ENCODE data around the gene NRG2. TPM values are rescaled to one million over a fixed set of nuclear protein-coding genes. Genes with fewer than 3 reads are reported as not detected.

Gene NRG2
- total RNA-seq, 1 donor from 2014 or later: 4.1 TPM

GRCh38 chr5:139903450-139903794 lies 139.7 kb downstream of the NRG2 start:
- no peak for DNase-seq

GRCh38 chr5:139901986-139902385 lies 141.1 kb downstream of the NRG2 start:
- no peak for DNase-seq

GRCh38 chr5:139901251-139901575 lies 141.9 kb downstream of the NRG2 start:
- no peak for DNase-seq

- no peak for DNase-seq
These were observed 142.4 kb downstream of the NRG2 start for GRCh38 chr5:139900546-139901250.

GRCh38 chr5:139898981-139899380 lies 144.1 kb downstream of the NRG2 start:
- DNase-seq: no peak

- no peak for DNase-seq
These were observed 145.1 kb downstream of the NRG2 start for GRCh38 chr5:139897982-139898381.

GRCh38 chr5:139897342-139897741 lies 145.8 kb downstream of the NRG2 start:
- DNase-seq: no peak

GRCh38 chr5:139896718-139897117 lies 146.4 kb downstream of the NRG2 start:
- DNase-seq: no peak

GRCh38 chr5:139895647-139896046 lies 147.5 kb downstream of the NRG2 start:
- no peak for DNase-seq

- no peak for DNase-seq
These were observed 148.1 kb downstream of the NRG2 start for GRCh38 chr5:139895046-139895445.

GRCh38 chr5:139893873-139894272 lies 149.2 kb downstream of the NRG2 start:
- no peak for DNase-seq

- no peak for DNase-seq
These were observed 153.7 kb downstream of the NRG2 start for GRCh38 chr5:139889410-139889809.

GRCh38 chr5:139888370-139888769 lies 154.7 kb downstream of the NRG2 start:
- DNase-seq: no peak

- DNase-seq: no peak
These were observed 156.9 kb downstream of the NRG2 start for GRCh38 chr5:139886213-139886612.

GRCh38 chr5:139885857-139886208 lies 157.3 kb downstream of the NRG2 start:
- no peak for DNase-seq

GRCh38 chr5:139885172-139885856 lies 157.8 kb downstream of the NRG2 start:
- DNase-seq: no peak

- no peak for DNase-seq
These were observed 158.4 kb downstream of the NRG2 start for GRCh38 chr5:139884734-139885133.

GRCh38 chr5:139884144-139884543 lies 159.0 kb downstream of the NRG2 start:
- DNase-seq: no peak

- no peak for DNase-seq
These were observed 160.0 kb downstream of the NRG2 start for GRCh38 chr5:139882961-139883539.

GRCh38 chr5:139882316-139882715 lies 160.8 kb downstream of the NRG2 start:
- no peak for DNase-seq

GRCh38 chr5:139881143-139881733 lies 161.9 kb downstream of the NRG2 start:
- no peak for DNase-seq

GRCh38 chr5:139880416-139881142 lies 162.5 kb downstream of the NRG2 start:
- no peak for DNase-seq

GRCh38 chr5:139878093-139878492 lies 165.0 kb downstream of the NRG2 start:
- no peak for DNase-seq
